K562 (cell line): ENCODE results near the gene MYL11. TPM values are rescaled to one million over a fixed set of nuclear protein-coding genes. Genes with fewer than 3 reads are reported as not detected.

Experiments
- AFF1 ChIP-seq, 2 experiments: fragments of 450-650 bp; IDR thresholded peaks; 2 replicates each; pipeline ENCODE4 v1.6.1; 2018; ENCODE audit warnings: mild to moderate bottlenecking in 2 of 2, low read depth in 1 of 2; ENCODE audit not compliant: partially characterized antibody in 2 of 2
- ATF6 ChIP-seq: sonication (generic); formaldehyde crosslinking; IDR thresholded peaks from 2 replicates; pipeline ENCODE4 v1.4.0; 2020; ENCODE audit warnings: mild to moderate bottlenecking, missing genetic modification reagents
- CCAR2 ChIP-seq: fragments of 200-400 bp; formaldehyde crosslinking; IDR thresholded peaks from 2 replicates; pipeline ENCODE4 v1.6.1; 2017; ENCODE audit warnings: mild to moderate bottlenecking, low read depth, low read length
- CHD1 ChIP-seq: fragments of 200-600 bp; sonication (generic); IDR thresholded peaks from one replicate; pipeline ENCODE4 v1.6.1; 2012; ENCODE audit warnings: mild to moderate bottlenecking, moderate library complexity, low read length, inconsistent platforms
- GTF2B ChIP-seq: IDR thresholded peaks from 2 replicates; pipeline ENCODE4 v1.6.1; 2011; ENCODE audit not compliant: insufficient read length; ENCODE audit errors: extremely low read depth
- HMGXB4 ChIP-seq: sonication (generic); formaldehyde crosslinking; IDR thresholded peaks from 2 replicates; pipeline ENCODE4 v1.8.1; 2023; ENCODE audit warnings: mild to moderate bottlenecking, missing genetic modification reagents
- MCM7 ChIP-seq, 2 experiments: fragments of 450-650 bp; IDR thresholded peaks; 2 replicates each; pipeline ENCODE4 v1.6.1; 2016 to 2018
- MEF2D ChIP-seq: conservative IDR thresholded peaks from 2 replicates; pipeline ENCODE4 v1.6.1; 2016; ENCODE audit warnings: low read depth, missing genetic modification characterization, missing compliant biosample characterization
- MIER1 ChIP-seq: fragments of 450-650 bp; IDR thresholded peaks from 2 replicates; pipeline ENCODE4 v1.6.1; 2016; ENCODE audit warnings: antibody characterized with exemption, mild to moderate bottlenecking, low read depth
- RBM22 ChIP-seq: fragments of 200-400 bp; formaldehyde crosslinking; IDR thresholded peaks from 2 replicates; pipeline ENCODE4 v1.6.1; 2018; ENCODE audit warnings: low read length, low read depth; ENCODE audit not compliant: poor library complexity, severe bottlenecking
- SRSF7 ChIP-seq: fragments of 200-400 bp; formaldehyde crosslinking; optimal IDR thresholded peaks from 2 replicates; pipeline ENCODE3; 2017; ENCODE audit warnings: mild to moderate bottlenecking, low read depth, low read length
- USF2 ChIP-seq: sonication (generic); formaldehyde crosslinking; IDR thresholded peaks from 2 replicates; pipeline ENCODE4 v1.5.0; 2020; ENCODE audit warnings: missing genetic modification reagents
- ZBTB12 ChIP-seq: fragments of 250-450 bp; sonication (Bioruptor Pico); IDR thresholded peaks from 2 replicates; pipeline ENCODE4 v1.4.0; 2020
- ZNF143 ChIP-seq: sonication (generic); formaldehyde crosslinking; IDR thresholded peaks from 2 replicates; pipeline ENCODE4 v1.9.0; 2022; ENCODE audit warnings: mild to moderate bottlenecking, missing genetic modification reagents
- polyA plus RNA-seq, 8 experiments: library from polyadenylated mRNA; depleted of rRNA in 4 of 8; stranded (reverse) in 5 of 8; unstranded in 3 of 8; fragments of >200 nt; fragmentation: Nextera tagmentation in 2 of 8; fragmentation: Illumina TruSeq in 1 of 8; extraction: Ambion mirVana in 2 of 8; extraction: Trizol in 1 of 8; gene quantifications; 2 replicates each; pipeline versions ENCODE4 v1.2.1 to v1.2.3, GENCODE V29; 2011 to 2014; ENCODE audit warnings: inconsistent platforms in 1 of 8, missing spikeins in 1 of 8
- total RNA-seq, 7 experiments: library from RNA; depleted of rRNA in 6 of 7; stranded (reverse); fragments of >200 nt in 6 of 7; fragmentation: Illumina TruSeq in 2 of 7; extraction: Trizol in 2 of 7; gene quantifications; 2 replicates each; pipeline versions ENCODE4 v1.2.1 to v1.2.3, GENCODE V29; 2011 to 2021; ENCODE audit warnings: low replicate concordance in 1 of 7

The MYL11 gene
- total and polyA plus RNA-seq, 9 of the 15 experiments (the other 6 are each of a cell fraction or from before 2014, with no cell fraction given) = 0.31 to 1.5 (median 0.73) TPM; not detected in 4

GRCh38 chr16:30354423-30355143 is 20.0 kb upstream of the MYL11 start (continued):
- TF ChIP-seq ZBTB12 (no peak), ZNF143 (CRISPR knock-in tag) (0 out of 2 replicates have a peak, but pooled peaks have one; percentile 18), MIER1 (no peak), RBM22 (peak; percentile 92), AFF1 (IDR thresholded peaks at IDR 0.05; ENCODE audit: low read depth in 1 of 2, partially characterized antibody in 2 of 2) (no peak), MEF2D (tag) (no peak), MCM7 (IDR thresholded peaks at IDR 0.05) (no peak), CHD1 (no peak), HMGXB4 (CRISPR knock-in tag) (0 out of 2 replicates have a peak, but pooled peaks have one; percentile 41), CCAR2 (no peak), ATF6 (CRISPR knock-in tag) (no peak), GTF2B (no peak), USF2 (CRISPR knock-in tag) (0 out of 2 replicates have a peak, but pooled peaks have one; percentile 26), SRSF7 (no peak)
